IMR-90 (cell line): Measurements from ENCODE around the gene NUDCD3. TPM values are rescaled to one million over a fixed set of nuclear protein-coding genes. Genes with fewer than 3 reads are reported as not detected.

Experiments
- ATAC-seq: fragments of 200-7000 bp; cut with Tn5 transposase; 2 replicates; pipeline ENCODE4 v1.9.1; 2020; ENCODE audit warnings: low read depth, mild to moderate bottlenecking, moderate library complexity
- BruUV-seq: library from RNA; stranded (reverse); fragments of 400-500 nt; replicated peaks from 2 replicates; lab custom pipeline; 2021; lab: Mats Ljungman, UMichigan
- CTCF ChIA-PET: fragments of 300-600 bp; formaldehyde crosslinking; extraction: SDS; loops from one replicate; lab custom pipeline; 2021; ENCODE audit warnings: antibody characterized with exemption; lab: Yijun Ruan, JAX
- POLR2A ChIA-PET: fragments of 300-600 bp; sonication (Branson Sonifier 250); formaldehyde crosslinking; loops from one replicate; lab custom pipeline; 2022; ENCODE audit warnings: antibody characterized with exemption; ENCODE audit not compliant: unreplicated experiment; lab: Charles Lee
- DNase-seq: peaks from one replicate; pipeline ENCODE4 v3.0.0; 2013
- H2AFZ ChIP-seq: replicated peaks from 2 replicates; pipeline ENCODE3; 2013; ENCODE audit warnings: low read length, mild to moderate bottlenecking; ENCODE audit not compliant: poor library complexity
- H2AK5ac ChIP-seq: 2 replicates; pipeline ENCODE4 v1.6.1; 2013; ENCODE audit warnings: low read depth, low read length, inconsistent platforms
- H2AK9ac ChIP-seq: replicated peaks from 2 replicates; pipeline ENCODE3; 2013; ENCODE audit warnings: mild to moderate bottlenecking, low read depth, low read length, moderate library complexity; ENCODE audit not compliant: poor library complexity
- H2BK120ac ChIP-seq: 2 replicates; pipeline ENCODE4 v1.6.1; 2013; ENCODE audit warnings: low read depth, low read length, inconsistent platforms
- H2BK15ac ChIP-seq: 3 replicates; pipeline ENCODE4 v1.6.1; 2013; ENCODE audit warnings: low read depth, low read length, inconsistent platforms
- H2BK20ac ChIP-seq: 2 replicates; pipeline ENCODE4 v1.6.1; 2013; ENCODE audit warnings: low read depth, mild to moderate bottlenecking, inconsistent platforms, low read length, moderate library complexity
- H2BK5ac ChIP-seq: 2 replicates; pipeline ENCODE4 v1.6.1; 2013; ENCODE audit warnings: mild to moderate bottlenecking, low read depth, low read length, inconsistent platforms; ENCODE audit not compliant: poor library complexity, severe bottlenecking
- H3K14ac ChIP-seq: replicated peaks from 2 replicates; pipeline ENCODE4 v1.6.1; 2013; ENCODE audit warnings: low read depth, low read length, inconsistent platforms
- H3K18ac ChIP-seq: 2 replicates; pipeline ENCODE4 v1.6.1; 2013; ENCODE audit warnings: low read depth, low read length, control low read depth
- H3K23ac ChIP-seq: 2 replicates; pipeline ENCODE4 v1.6.1; 2013; ENCODE audit warnings: low read depth, low read length, inconsistent platforms
- H3K27ac ChIP-seq: 2 replicates; pipeline ENCODE4 v1.5.1; 2013; ENCODE audit warnings: mild to moderate bottlenecking, control low read depth, low read length; ENCODE audit not compliant: insufficient read depth
- H3K27me3 ChIP-seq: 2 replicates; pipeline ENCODE4 v1.6.1; 2013; ENCODE audit warnings: low read length; ENCODE audit not compliant: control insufficient read depth, insufficient read depth
- H3K36me3 ChIP-seq: 2 replicates; pipeline ENCODE4 v1.6.1; 2013; ENCODE audit warnings: low read length, mixed read lengths; ENCODE audit not compliant: control insufficient read depth, insufficient read depth
- H3K4ac ChIP-seq: 2 replicates; pipeline ENCODE4 v1.6.1; 2013; ENCODE audit warnings: low read depth, low read length, inconsistent platforms
- H3K4me1 ChIP-seq: 2 replicates; pipeline ENCODE4 v1.6.1; 2013; ENCODE audit warnings: low read length, mixed read lengths; ENCODE audit not compliant: control insufficient read depth, insufficient read depth
- H3K4me2 ChIP-seq: 2 replicates; pipeline ENCODE4 v1.6.1; 2013; ENCODE audit warnings: low read depth, mild to moderate bottlenecking, control low read depth, low read length, moderate library complexity
- H3K4me3 ChIP-seq: 2 replicates; pipeline ENCODE4 v1.5.1; 2013; ENCODE audit warnings: low read depth, mild to moderate bottlenecking, control low read depth, low read length, moderate library complexity; ENCODE audit not compliant: insufficient read depth
- H3K56ac ChIP-seq: 2 replicates; pipeline ENCODE4 v1.6.1; 2013; ENCODE audit warnings: low read length, inconsistent platforms; ENCODE audit not compliant: insufficient read depth; ENCODE audit errors: extremely low read depth
- H3K79me1 ChIP-seq, 2 experiments: 2 replicates each; pipeline ENCODE4 v1.6.1; 2013; ENCODE audit warnings: low read length in 2 of 2, inconsistent platforms in 1 of 2, low read depth in 1 of 2
- H3K9ac ChIP-seq: 2 replicates; pipeline ENCODE4 v1.6.1; 2013; ENCODE audit warnings: low read depth, low read length, control low read depth
- H3K9me1 ChIP-seq: 2 replicates; pipeline ENCODE4 v1.6.1; 2013; ENCODE audit warnings: low read length, inconsistent platforms; ENCODE audit not compliant: insufficient read depth
- H3K9me3 ChIP-seq: 2 replicates; pipeline ENCODE4 v1.6.1; 2013; ENCODE audit warnings: low read length; ENCODE audit not compliant: control insufficient read depth, insufficient read depth
- H4K20me1 ChIP-seq: 2 replicates; pipeline ENCODE4 v1.6.1; 2013; ENCODE audit warnings: low read length, inconsistent platforms; ENCODE audit not compliant: insufficient read depth
- H4K5ac ChIP-seq: 2 replicates; pipeline ENCODE4 v1.6.1; 2013; ENCODE audit warnings: mild to moderate bottlenecking, low read depth, low read length, control low read depth
- H4K8ac ChIP-seq, 2 experiments: 2 replicates each; pipeline ENCODE4 v1.6.1; 2013; ENCODE audit warnings: low read depth in 2 of 2, low read length in 2 of 2, control low read depth in 1 of 2, inconsistent platforms in 1 of 2
- H4K91ac ChIP-seq: 2 replicates; pipeline ENCODE4 v1.6.1; 2013; ENCODE audit warnings: low read depth, low read length, inconsistent platforms; ENCODE audit not compliant: insufficient read depth
- CEBPB ChIP-seq: IDR thresholded peaks from 2 replicates; pipeline ENCODE4 v1.6.1; 2012; ENCODE audit warnings: low read depth, low read length, improper control_type of control experiment
- CHD1 ChIP-seq: IDR thresholded peaks from 2 replicates; pipeline ENCODE4 v1.6.1; 2012; ENCODE audit warnings: low read depth, low read length, improper control_type of control experiment
- WGBS, 2 experiments: methylation state at CpG; one replicate each; pipeline versions ENCODE4 v1.1.5 to v1.1.7; 2013; ENCODE audit warnings: missing lambda C conversion rate in 2 of 2; ENCODE audit not compliant: insufficient read length in 1 of 2; ENCODE audit errors: extremely low coverage in 2 of 2; 5-methylcytosine and 5-hydroxymethylcytosine counted together
- dilution Hi-C: fragments of 300-500 bp; cut with HindIII; formaldehyde crosslinking; loops from one replicate; pipeline ENCODE4 v1.14.3; 2018; ENCODE audit warnings: low sequenced_read_pairs; ENCODE audit not compliant: unreplicated experiment
- in situ Hi-C: fragments of 300-500 bp; cut with MboI; formaldehyde crosslinking; loops from 3 replicates; pipeline ENCODE4 v1.14.3; 2019; ENCODE audit warnings: low sequenced_read_pairs, inconsistent platforms, mixed read lengths
- intact Hi-C: fragments of 100-400 bp; cut with micrococcal nuclease; formaldehyde crosslinking; loops from 2 replicates; pipeline ENCODE4 v1.10.0; 2022
- polyA plus RNA-seq, 3 experiments: library from polyadenylated mRNA; depleted of rRNA; stranded (reverse); fragments of >200 nt; gene quantifications; 2 replicates each; pipeline ENCODE4 v1.2.3, GENCODE V29; 2012; ENCODE audit warnings: low replicate concordance in 1 of 3
- total RNA-seq: library from RNA; depleted of rRNA; stranded (reverse); fragments of >200 nt; gene quantifications from 2 replicates; pipeline ENCODE4 v1.2.3, GENCODE V29; 2012

NUDCD3 gene
- total and polyA plus RNA-seq, 2 of the 4 experiments (the other 2 are of a cell fraction), result 49.5 to 76.0 TPM

- Histone ChIP-seq H3K9ac (no peak overlapping the region), H2BK15ac (peak overlapping the region; percentile 82; the same call in 2 of the 3 replicates), H3K14ac (0 out of 2 replicates have a peak overlapping the region, but pooled peaks have one; percentile 35), H3K9me3 (no peaks in the 10 kb centered on the region), H3K27ac (no peak overlapping the region), H4K5ac (no peak overlapping the region), H2AK9ac (peak overlapping the region; percentile 33), H3K79me1 (no peaks in the 10 kb centered on the region), H3K4ac (0 out of 2 replicates have a peak overlapping the region, but pooled peaks have one; percentile 19), H2BK5ac (no peak overlapping the region), H3K4me1 (no peaks in the 10 kb centered on the region; the same call in 1 of the 2 replicates), H3K27me3 (no peaks in the 10 kb centered on the region), H2BK20ac (no peak overlapping the region), H3K56ac (no peak overlapping the region), H3K4me3 (no peak overlapping the region), H2AFZ (peak overlapping the region; percentile 64), H3K9me1 (peaks cover 17% of the 10 kb centered on the region), H2AK5ac (peak overlapping the region; percentile 51; the same call in 1 of the 2 replicates), H4K8ac (no peak overlapping the region), H3K4me2 (no peak overlapping the region), H3K18ac (no peak overlapping the region), H4K20me1 (no peaks in the 10 kb centered on the region), H3K23ac (no peak overlapping the region), H3K36me3 (no peaks in the 10 kb centered on the region), H2BK120ac (no peak overlapping the region), H4K91ac (peak overlapping the region; percentile 10; the same call in 1 of the 2 replicates)
- ATAC-seq, result no peak
- intact Hi-C loops, result no loop called here
- TF ChIP-seq CHD1, result no peak
- peak; percentile 46; the same call in 1 of the 2 replicates for TF ChIP-seq CEBPB
- in situ Hi-C loops, result no loop called here
- no CpG with 5 or more reads among the region's 5 CpGs for WGBS, 2 experiments
- dilution Hi-C loops, result no loop called here
- ChIA-PET CTCF (no interaction called here), POLR2A (no interaction called here)
- DNase-seq, result no peak
- no TSS peak for BruUV-seq
Measured at GRCh38 chr7:44372560-44373417, 117.7 kb downstream of the NUDCD3 start.
